MCF 10A (cell line): ENCODE results near the gene GSKIP. TPM values are rescaled to one million over a fixed set of nuclear protein-coding genes. Genes with fewer than 3 reads are reported as not detected.

Source experiments
- BruUV-seq: library from RNA; stranded (reverse); fragments of 400-500 nt; replicated peaks from 2 replicates; lab custom pipeline; 2021; lab: Mats Ljungman, UMichigan
- CTCF ChIA-PET: fragments of 300-600 bp; sonication (Branson Sonifier 250); formaldehyde crosslinking; extraction: SDS; loops from one replicate; lab custom pipeline; 2021; ENCODE audit warnings: antibody characterized with exemption, inconsistent platforms; lab: Yijun Ruan, JAX
- POLR2A ChIA-PET: fragments of 300-600, 350-650 bp; sonication (Branson Sonifier 250); formaldehyde crosslinking; extraction: SDS; loops from one replicate; lab custom pipeline; 2020; ENCODE audit warnings: antibody characterized with exemption, inconsistent platforms; lab: Yijun Ruan, JAX
- DNase-seq: peaks from one replicate; pipeline ENCODE4 v3.0.0-alpha.2; 2018; ENCODE audit not compliant: unreplicated experiment
- H3K27ac Mint-ChIP-seq: one replicate; pipeline ENCODE4 v1.8.0; 2022; ENCODE audit warnings: mild to moderate bottlenecking, low read depth, mixed read lengths; ENCODE audit not compliant: unreplicated experiment
- H3K27me3 Mint-ChIP-seq: one replicate; pipeline ENCODE4 v1.8.0; 2022; ENCODE audit warnings: mixed read lengths; ENCODE audit not compliant: insufficient read depth, unreplicated experiment
- H3K36me3 Mint-ChIP-seq: one replicate; pipeline ENCODE4 v1.8.0; 2022; ENCODE audit warnings: mild to moderate bottlenecking, moderate library complexity, mixed read lengths; ENCODE audit not compliant: insufficient read depth, unreplicated experiment
- H3K4me1 Mint-ChIP-seq: one replicate; pipeline ENCODE4 v1.8.0; 2022; ENCODE audit warnings: mixed read lengths; ENCODE audit not compliant: insufficient read depth, unreplicated experiment
- H3K4me3 Mint-ChIP-seq: one replicate; pipeline ENCODE4 v1.8.0; 2022; ENCODE audit warnings: mild to moderate bottlenecking, moderate library complexity, mixed read lengths; ENCODE audit not compliant: unreplicated experiment
- H3K9me3 Mint-ChIP-seq: one replicate; pipeline ENCODE4 v1.8.0; 2022; ENCODE audit warnings: mixed read lengths; ENCODE audit not compliant: unreplicated experiment
- CTCF ChIP-seq: fragments of 200-600 bp; IDR thresholded peaks from one replicate; pipeline ENCODE4 v1.8.0; 2022; ENCODE audit warnings: antibody characterized with exemption, mild to moderate bottlenecking; ENCODE audit not compliant: unreplicated experiment
- intact Hi-C: fragments of 100-400 bp; cut with micrococcal nuclease; formaldehyde crosslinking; loops from 2 replicates; pipeline ENCODE4 v1.14.1; 2022
- total RNA-seq: library from RNA; stranded (reverse); gene quantifications from 2 replicates; pipeline ENCODE4 v1.2.3, GENCODE V29; 2022

GSKIP gene
- total RNA-seq, 1 experiment from 2014 or later, result 19.8 TPM

GRCh38 chr14:96357216-96357615 lies 6.1 kb upstream of the GSKIP start:
- H3K27me3 Mint-ChIP-seq, result no peaks in the 10 kb centered on the region
- H3K36me3 Mint-ChIP-seq, result no peaks in the 10 kb centered on the region
- no peak overlapping the region for H3K27ac Mint-ChIP-seq
- no peak for DNase-seq
- no peak overlapping the region for H3K4me3 Mint-ChIP-seq
- intact Hi-C loops, result no loop called here
- POLR2A ChIA-PET, result interaction anchor here (0.6 kb wide), 1 partner anchor 28 kb away, joined by 3 read pairs; no protein-coding TSS in a partner anchor
- CTCF ChIA-PET, result interaction anchor here (0.5 to 0.8 kb wide), 3 partner anchors 54 to 254 kb away, joined by 3 read pairs; no protein-coding TSS in a partner anchor
- no TSS peak for BruUV-seq
- no peaks in the 10 kb centered on the region for H3K9me3 Mint-ChIP-seq
- no peak for TF ChIP-seq CTCF
- peaks cover 20% of the 10 kb centered on the region for H3K4me1 Mint-ChIP-seq

GRCh38 chr14:96359959-96360358 lies 3.4 kb upstream of the GSKIP start:
- no peaks in the 10 kb centered on the region for H3K36me3 Mint-ChIP-seq
- ChIA-PET CTCF (no interaction called here), POLR2A (no interaction called here)
- no peaks in the 10 kb centered on the region for H3K27me3 Mint-ChIP-seq
- no peak overlapping the region for H3K27ac Mint-ChIP-seq
- BruUV-seq, result no TSS peak
- DNase-seq, result no peak
- H3K4me1 Mint-ChIP-seq, result peaks cover 31% of the 10 kb centered on the region
- no peaks in the 10 kb centered on the region for H3K9me3 Mint-ChIP-seq
- TF ChIP-seq CTCF, result no peak
- H3K4me3 Mint-ChIP-seq, result no peak overlapping the region
- intact Hi-C loops, result no loop called here

- H3K9me3 Mint-ChIP-seq, result no peaks in the 10 kb centered on the region
- intact Hi-C loops, result loop anchor here (1.0 kb wide), 1 partner anchor 62 kb away; no protein-coding TSS in a partner anchor
- peak overlapping the region; percentile 69 for H3K27ac Mint-ChIP-seq
- POLR2A ChIA-PET, result interaction anchor here (0.7 to 2.2 kb wide), 12 partner anchors 10 to 51 kb away, joined by 3 to 16 read pairs (median 3); partner anchors contain the start of gene AK7
- DNase-seq, result peak; percentile 69
- TF ChIP-seq CTCF, result no peak
- no peaks in the 10 kb centered on the region for H3K36me3 Mint-ChIP-seq
- peaks cover 29% of the 10 kb centered on the region for H3K4me1 Mint-ChIP-seq
- BruUV-seq, result no TSS peak
- peak overlapping the region; percentile 95 for H3K4me3 Mint-ChIP-seq
- CTCF ChIA-PET, result no interaction called here
- no peaks in the 10 kb centered on the region for H3K27me3 Mint-ChIP-seq
Measured at GRCh38 chr14:96362071-96362964, 1.0 kb upstream of the GSKIP start.

- no peaks in the 10 kb centered on the region for H3K9me3 Mint-ChIP-seq
- intact Hi-C loops, result no loop called here
- no peaks in the 10 kb centered on the region for H3K27me3 Mint-ChIP-seq
- no peaks in the 10 kb centered on the region for H3K36me3 Mint-ChIP-seq
- peaks cover 28% of the 10 kb centered on the region for H3K4me1 Mint-ChIP-seq
- peak overlapping the region; percentile 69 for H3K27ac Mint-ChIP-seq
- CTCF ChIA-PET, result interaction anchor here (0.7 kb wide), 1 partner anchor 262 kb away, joined by 3 read pairs; no protein-coding TSS in a partner anchor
- no peak for TF ChIP-seq CTCF
- peak; percentile 61 for DNase-seq
- POLR2A ChIA-PET, result interaction anchor here (0.7 to 2.2 kb wide), 10 partner anchors 9 to 832 kb away, joined by 3 to 16 read pairs (median 4); partner anchors contain the start of gene AK7
- no TSS peak for BruUV-seq
- H3K4me3 Mint-ChIP-seq, result peak overlapping the region; percentile 95
Measured at GRCh38 chr14:96363751-96364336, 518 bp downstream of the GSKIP start.
